Panc1 (cell line): Measurements from ENCODE around the gene ZNF688. TPM values are rescaled to one million over a fixed set of nuclear protein-coding genes. Genes with fewer than 3 reads are reported as not detected.
"Not testable (repeated sequence)": the region's sequence is repeated elsewhere in the genome, so short reads cannot be mapped to it uniquely, and the experiment has no call there.

Experiments used
- ATAC-seq: fragments of 200-7000 bp; cut with Tn5 transposase; 2 replicates; pipeline ENCODE4 v1.9.1; 2020; ENCODE audit warnings: mild to moderate bottlenecking, moderate library complexity
- BruUV-seq: library from RNA; stranded (reverse); fragments of 400-500 nt; replicated peaks from 2 replicates; lab custom pipeline; 2021; lab: Mats Ljungman, UMichigan
- CTCF ChIA-PET: fragments of 300-600 bp; sonication (Branson Sonifier 250); formaldehyde crosslinking; loops from one replicate; lab custom pipeline; 2022; ENCODE audit warnings: antibody characterized with exemption; lab: Charles Lee
- POLR2A ChIA-PET: fragments of 300-600 bp; sonication (Branson Sonifier 250); formaldehyde crosslinking; loops from one replicate; lab custom pipeline; 2022; ENCODE audit warnings: antibody characterized with exemption; lab: Charles Lee
- DNase-seq: peaks from one replicate; pipeline ENCODE4 v3.0.0-alpha.2; 2010; ENCODE audit warnings: low read depth, low spot score
- H3K27ac ChIP-seq: 2 replicates; pipeline ENCODE4 v1.5.1; 2011; ENCODE audit warnings: mild to moderate bottlenecking, low read length, inconsistent platforms
- H3K27me3 ChIP-seq: fragments of 200-500 bp; sonication (Bioruptor generic); 2 replicates; pipeline ENCODE4 v1.6.0; 2014; ENCODE audit warnings: low read length, inconsistent platforms; ENCODE audit not compliant: control insufficient read depth, insufficient read depth
- H3K36me3 ChIP-seq: fragments of 200-500 bp; sonication (Bioruptor generic); 2 replicates; pipeline ENCODE4 v1.5.1; 2014; ENCODE audit warnings: inconsistent platforms, mild to moderate bottlenecking, low read length, moderate library complexity; ENCODE audit not compliant: control insufficient read depth, insufficient read depth
- H3K4me1 ChIP-seq: 2 replicates; pipeline ENCODE4 v1.5.1; 2011; ENCODE audit warnings: inconsistent platforms, mild to moderate bottlenecking, low read length, moderate library complexity; ENCODE audit not compliant: control insufficient read depth, insufficient read depth
- H3K4me3 ChIP-seq, 2 experiments: 2 replicates each; pipeline ENCODE4 v1.5.1; 2011 to 2012; ENCODE audit warnings: low read depth in 2 of 2, low read length in 2 of 2, mild to moderate bottlenecking in 2 of 2, inconsistent platforms in 1 of 2, moderate library complexity in 1 of 2
- H3K9me3 ChIP-seq: fragments of 200-500 bp; sonication (Bioruptor generic); 2 replicates; pipeline ENCODE4 v1.5.1; 2014; ENCODE audit warnings: low read depth, mild to moderate bottlenecking, inconsistent platforms, low read length, moderate library complexity; ENCODE audit not compliant: control insufficient read depth, insufficient read depth
- POLR2AphosphoS5 ChIP-seq: IDR thresholded peaks from 2 replicates; pipeline ENCODE4 v1.6.1; 2012; ENCODE audit warnings: mild to moderate bottlenecking, low read depth, low read length, moderate library complexity
- SIN3A ChIP-seq: IDR thresholded peaks from 2 replicates; pipeline ENCODE4 v1.6.1; 2012; ENCODE audit warnings: low read depth, mild to moderate bottlenecking, low read length, moderate library complexity, borderline replicate concordance; ENCODE audit not compliant: insufficient read depth
- TCF7L2 ChIP-seq: IDR thresholded peaks from 2 replicates; pipeline ENCODE4 v1.6.1; 2011; ENCODE audit warnings: mild to moderate bottlenecking, low read depth, low read length, inconsistent platforms
- in situ Hi-C: cut with HindIII; loops from 2 replicates; pipeline ENCODE4 v1.10.0; 2016; ENCODE audit warnings: low sequenced_read_pairs, low pct_unique_long_range_greater_than_20kb
- intact Hi-C: fragments of 100-400 bp; cut with micrococcal nuclease; formaldehyde crosslinking; loops from one replicate; pipeline ENCODE4 v1.10.0; 2022; ENCODE audit not compliant: unreplicated experiment
- total RNA-seq: library from RNA; stranded (reverse); gene quantifications from one replicate; pipeline ENCODE4 v1.2.1, GENCODE V29; 2021; ENCODE audit not compliant: unreplicated experiment
- TF ChIP-seq, protein P1 (sequence below), 2 experiments: IDR thresholded peaks; 2 replicates each; pipeline ENCODE4 v1.6.1; 2011 to 2012; ENCODE audit warnings: low read depth in 2 of 2, control low read depth in 1 of 2, low read length in 1 of 2, mild to moderate bottlenecking in 1 of 2, moderate library complexity in 1 of 2; ENCODE audit not compliant: insufficient read depth in 1 of 2
- TF ChIP-seq, protein P2 (sequence below): fragments of 450-650 bp; IDR thresholded peaks from 2 replicates; pipeline ENCODE4 v1.5.1; 2017; ENCODE audit warnings: mild to moderate bottlenecking

The ZNF688 gene
- total RNA-seq, 1 experiment from 2014 or later, result 7.7 TPM

DNA sequence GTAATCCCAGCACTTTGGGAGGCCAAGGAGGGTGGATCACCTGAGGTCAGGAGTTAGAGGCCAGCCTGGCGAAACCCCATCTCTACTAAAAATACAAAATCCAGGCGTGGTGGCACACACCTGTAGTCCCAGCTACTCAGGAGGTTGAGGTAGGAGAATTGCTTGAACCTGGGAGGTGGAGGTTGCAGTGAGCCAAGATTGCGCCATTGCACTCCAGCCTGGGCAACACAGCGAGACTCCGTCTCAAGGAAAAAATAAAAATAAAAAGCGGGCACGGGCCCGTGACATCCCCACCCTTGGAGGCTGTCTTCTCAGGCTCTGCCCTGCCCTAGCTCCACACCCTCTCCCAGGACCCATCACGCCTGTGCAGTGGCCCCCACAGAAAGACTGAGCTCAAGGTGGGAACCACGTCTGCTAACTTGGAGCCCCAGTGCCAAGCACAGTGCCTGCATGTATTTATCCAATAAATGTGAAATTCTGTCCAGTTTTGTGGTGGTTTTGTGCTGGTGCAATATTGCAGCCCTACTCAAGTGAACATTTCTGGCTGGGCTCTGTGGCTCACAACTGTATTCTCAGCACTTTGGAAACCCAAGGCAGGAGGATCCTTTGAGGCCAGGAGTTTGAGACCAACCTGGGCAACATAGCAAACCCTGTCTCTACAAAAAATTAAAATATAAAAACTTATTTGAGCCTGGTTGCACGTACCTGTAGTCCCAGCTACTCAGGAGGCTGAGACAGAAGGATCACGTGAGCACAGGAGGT, 48.6 kb downstream of the ZNF688 start:
- POLR2A ChIA-PET, ATAC-seq, BruUV-seq, in situ Hi-C loops, H3K9me3 ChIP-seq, DNase-seq, H3K27me3 ChIP-seq, CTCF ChIA-PET, H3K27ac ChIP-seq, H3K4me3 ChIP-seq, H3K36me3 ChIP-seq: not testable (repeated sequence)
- H3K4me1 ChIP-seq, result peaks cover 15% of the 10 kb centered on the region
- intact Hi-C loops, result loop anchor here (10.0 kb wide), 1 partner anchor 78 kb away; the partner anchor contains the start of gene SEPHS2
- TF ChIP-seq POLR2AphosphoS5, result peak; percentile 21; the same call in 1 of the 2 replicates

DNA sequence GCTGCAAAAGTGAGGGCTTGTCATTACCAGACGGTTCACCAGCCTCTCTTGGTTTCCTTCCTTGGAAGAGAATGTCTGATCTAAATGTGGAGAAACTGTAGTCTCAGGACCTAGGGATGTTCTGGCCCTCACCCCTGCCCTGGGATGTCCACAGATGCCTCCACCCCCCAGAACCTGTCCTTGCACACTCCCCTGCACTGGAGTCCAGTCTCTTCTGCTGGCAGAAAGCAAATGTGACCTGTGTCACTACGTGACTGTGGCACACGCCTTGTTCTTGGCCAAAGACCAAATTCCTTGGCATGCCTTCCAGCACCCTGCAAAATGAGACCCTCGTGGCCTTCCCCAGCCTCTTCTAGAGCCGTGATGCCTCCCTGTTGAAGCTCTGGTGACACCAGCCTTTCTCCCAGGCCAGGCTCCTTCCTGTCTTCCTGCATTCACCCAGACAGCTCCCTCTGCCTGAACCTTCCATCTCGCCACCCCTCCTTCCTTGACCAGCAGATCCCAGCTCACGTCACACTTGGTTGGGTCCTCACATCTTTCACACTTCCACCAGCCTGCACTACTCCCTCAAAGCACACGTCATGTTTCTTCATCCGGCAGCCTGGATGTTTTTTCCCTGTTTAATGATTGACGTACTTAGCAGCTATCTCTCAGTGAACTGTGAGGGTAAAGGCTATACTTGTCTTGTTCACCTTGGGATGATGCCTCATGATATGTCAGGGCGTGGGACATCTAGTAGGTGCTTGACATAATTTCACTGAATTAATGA, 49.5 kb downstream of the ZNF688 start:
- ChIA-PET CTCF (interaction anchor here (0.7 kb wide), 1 partner anchor 73 kb away, joined by 4 read pairs; no protein-coding TSS in a partner anchor), POLR2A (interaction anchor here (0.7 kb wide), 1 partner anchor 32 kb away, joined by 3 read pairs; no protein-coding TSS in a partner anchor)
- ATAC-seq (no peak), DNase-seq (no peak)
- H3K36me3 ChIP-seq, result no peaks in the 10 kb centered on the region
- no peaks in the 10 kb centered on the region for H3K27me3 ChIP-seq
- H3K27ac ChIP-seq, result no peak overlapping the region
- TF ChIP-seq TCF7L2 (no peak), SIN3A (no peak), POLR2AphosphoS5 (no peak)
- TF ChIP-seq, protein P1, sequence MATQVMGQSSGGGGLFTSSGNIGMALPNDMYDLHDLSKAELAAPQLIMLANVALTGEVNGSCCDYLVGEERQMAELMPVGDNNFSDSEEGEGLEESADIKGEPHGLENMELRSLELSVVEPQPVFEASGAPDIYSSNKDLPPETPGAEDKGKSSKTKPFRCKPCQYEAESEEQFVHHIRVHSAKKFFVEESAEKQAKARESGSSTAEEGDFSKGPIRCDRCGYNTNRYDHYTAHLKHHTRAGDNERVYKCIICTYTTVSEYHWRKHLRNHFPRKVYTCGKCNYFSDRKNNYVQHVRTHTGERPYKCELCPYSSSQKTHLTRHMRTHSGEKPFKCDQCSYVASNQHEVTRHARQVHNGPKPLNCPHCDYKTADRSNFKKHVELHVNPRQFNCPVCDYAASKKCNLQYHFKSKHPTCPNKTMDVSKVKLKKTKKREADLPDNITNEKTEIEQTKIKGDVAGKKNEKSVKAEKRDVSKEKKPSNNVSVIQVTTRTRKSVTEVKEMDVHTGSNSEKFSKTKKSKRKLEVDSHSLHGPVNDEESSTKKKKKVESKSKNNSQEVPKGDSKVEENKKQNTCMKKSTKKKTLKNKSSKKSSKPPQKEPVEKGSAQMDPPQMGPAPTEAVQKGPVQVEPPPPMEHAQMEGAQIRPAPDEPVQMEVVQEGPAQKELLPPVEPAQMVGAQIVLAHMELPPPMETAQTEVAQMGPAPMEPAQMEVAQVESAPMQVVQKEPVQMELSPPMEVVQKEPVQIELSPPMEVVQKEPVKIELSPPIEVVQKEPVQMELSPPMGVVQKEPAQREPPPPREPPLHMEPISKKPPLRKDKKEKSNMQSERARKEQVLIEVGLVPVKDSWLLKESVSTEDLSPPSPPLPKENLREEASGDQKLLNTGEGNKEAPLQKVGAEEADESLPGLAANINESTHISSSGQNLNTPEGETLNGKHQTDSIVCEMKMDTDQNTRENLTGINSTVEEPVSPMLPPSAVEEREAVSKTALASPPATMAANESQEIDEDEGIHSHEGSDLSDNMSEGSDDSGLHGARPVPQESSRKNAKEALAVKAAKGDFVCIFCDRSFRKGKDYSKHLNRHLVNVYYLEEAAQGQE (IDR thresholded peaks at IDR 0.05; ENCODE audit: insufficient read depth in 1 of 2, low read depth in 2 of 2, low read length in 1 of 2), result no peak
- TF ChIP-seq, protein P2, sequence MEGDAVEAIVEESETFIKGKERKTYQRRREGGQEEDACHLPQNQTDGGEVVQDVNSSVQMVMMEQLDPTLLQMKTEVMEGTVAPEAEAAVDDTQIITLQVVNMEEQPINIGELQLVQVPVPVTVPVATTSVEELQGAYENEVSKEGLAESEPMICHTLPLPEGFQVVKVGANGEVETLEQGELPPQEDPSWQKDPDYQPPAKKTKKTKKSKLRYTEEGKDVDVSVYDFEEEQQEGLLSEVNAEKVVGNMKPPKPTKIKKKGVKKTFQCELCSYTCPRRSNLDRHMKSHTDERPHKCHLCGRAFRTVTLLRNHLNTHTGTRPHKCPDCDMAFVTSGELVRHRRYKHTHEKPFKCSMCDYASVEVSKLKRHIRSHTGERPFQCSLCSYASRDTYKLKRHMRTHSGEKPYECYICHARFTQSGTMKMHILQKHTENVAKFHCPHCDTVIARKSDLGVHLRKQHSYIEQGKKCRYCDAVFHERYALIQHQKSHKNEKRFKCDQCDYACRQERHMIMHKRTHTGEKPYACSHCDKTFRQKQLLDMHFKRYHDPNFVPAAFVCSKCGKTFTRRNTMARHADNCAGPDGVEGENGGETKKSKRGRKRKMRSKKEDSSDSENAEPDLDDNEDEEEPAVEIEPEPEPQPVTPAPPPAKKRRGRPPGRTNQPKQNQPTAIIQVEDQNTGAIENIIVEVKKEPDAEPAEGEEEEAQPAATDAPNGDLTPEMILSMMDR, result no peak
- peaks cover 11% of the 10 kb centered on the region; the same call in 1 of the 2 replicates for H3K4me1 ChIP-seq
- H3K9me3 ChIP-seq, result no peaks in the 10 kb centered on the region
- no peak overlapping the region for H3K4me3 ChIP-seq
- intact Hi-C loops, result loop anchor here (10.0 kb wide), 1 partner anchor 77 kb away; the partner anchor contains the start of gene SEPHS2
- in situ Hi-C loops, result no loop called here
- BruUV-seq, result no TSS peak
